H1 (cell line): ENCODE measurements around the gene PGD.

Source experiments
- EP300 ChIP-seq, 2 experiments: IDR thresholded peaks; 1 replicate in 1 of 2; 2 replicates in 1 of 2; pipeline ENCODE4 v1.6.1; 2011 to 2012; ENCODE audit warnings: low read depth in 2 of 2, low read length in 2 of 2, mild to moderate bottlenecking in 2 of 2, borderline replicate concordance in 1 of 2, inconsistent platforms in 1 of 2, moderate library complexity in 1 of 2
- FOSL1 ChIP-seq: IDR thresholded peaks from 2 replicates; pipeline ENCODE4 v1.6.1; 2011; ENCODE audit warnings: mild to moderate bottlenecking, low read depth, low read length, moderate library complexity; ENCODE audit not compliant: insufficient read depth
- GTF2F1 ChIP-seq: IDR thresholded peaks from 2 replicates; pipeline ENCODE4 v1.6.1; 2012; ENCODE audit warnings: low read depth, low read length, improper control_type of control experiment, borderline replicate concordance
- HDAC2 ChIP-seq, 2 experiments: fragments of 300-600 bp in 1 of 2; sonication (generic) in 1 of 2; IDR thresholded peaks; 2 replicates each; pipeline ENCODE4 v1.6.1; 2011 to 2012; ENCODE audit warnings: low read depth in 2 of 2, low read length in 2 of 2, mild to moderate bottlenecking in 2 of 2, moderate library complexity in 2 of 2, borderline replicate concordance in 1 of 2, inconsistent platforms in 1 of 2
- KDM5A ChIP-seq: fragments of 200-600 bp; IDR thresholded peaks from 2 replicates; pipeline ENCODE4 v1.7.1; 2012; ENCODE audit warnings: mild to moderate bottlenecking, low read length, inconsistent platforms, mixed read lengths
- POLR2A ChIP-seq, 2 experiments: IDR thresholded peaks; 1 replicate in 1 of 2; 2 replicates in 1 of 2; pipeline ENCODE4 v1.6.1; 2011; ENCODE audit warnings: low read depth in 2 of 2, low read length in 2 of 2, mild to moderate bottlenecking in 2 of 2; ENCODE audit errors: control extremely low read depth in 1 of 2
- RAD21 ChIP-seq, 2 experiments: IDR thresholded peaks in 1 of 2; conservative IDR thresholded peaks in 1 of 2; 2 replicates each; pipeline ENCODE4 v1.6.1; 2011; ENCODE audit warnings: low read depth in 2 of 2, low read length in 2 of 2, improper control_type of control experiment in 1 of 2, inconsistent platforms in 1 of 2, mild to moderate bottlenecking in 1 of 2, moderate library complexity in 1 of 2
- RFX5 ChIP-seq: IDR thresholded peaks from 2 replicates; pipeline ENCODE4 v1.6.1; 2011; ENCODE audit warnings: low read depth, low read length, improper control_type of control experiment, borderline replicate concordance
- RXRA ChIP-seq: IDR thresholded peaks from 2 replicates; pipeline ENCODE4 v1.6.1; 2011; ENCODE audit warnings: low read depth, mild to moderate bottlenecking, low read length, moderate library complexity; ENCODE audit not compliant: insufficient read depth
- SP1 ChIP-seq: IDR thresholded peaks from 2 replicates; pipeline ENCODE4 v1.6.1; 2011; ENCODE audit warnings: low read depth, low read length
- TAF1 ChIP-seq: IDR thresholded peaks from 2 replicates; pipeline ENCODE4 v1.6.1; 2011; ENCODE audit warnings: mild to moderate bottlenecking, low read depth, low read length
- TBP ChIP-seq: IDR thresholded peaks from 2 replicates; pipeline ENCODE4 v1.6.1; 2011; ENCODE audit warnings: low read depth, low read length, improper control_type of control experiment
- TF ChIP-seq, protein P1 (sequence below), 3 experiments: IDR thresholded peaks; 1 replicate in 2 of 3; 2 replicates in 1 of 3; pipeline versions ENCODE4 v1.5.1 to v1.6.1; 2011; ENCODE audit warnings: low read length in 3 of 3, mild to moderate bottlenecking in 3 of 3, inconsistent platforms in 2 of 3, low read depth in 1 of 3, moderate library complexity in 1 of 3; ENCODE audit not compliant: insufficient read depth in 1 of 3; ENCODE audit errors: control extremely low read depth in 1 of 3
- TF ChIP-seq, protein P2 (sequence below): IDR thresholded peaks from 2 replicates; pipeline ENCODE4 v1.6.1; 2012; ENCODE audit warnings: low read length, inconsistent platforms

DNA sequence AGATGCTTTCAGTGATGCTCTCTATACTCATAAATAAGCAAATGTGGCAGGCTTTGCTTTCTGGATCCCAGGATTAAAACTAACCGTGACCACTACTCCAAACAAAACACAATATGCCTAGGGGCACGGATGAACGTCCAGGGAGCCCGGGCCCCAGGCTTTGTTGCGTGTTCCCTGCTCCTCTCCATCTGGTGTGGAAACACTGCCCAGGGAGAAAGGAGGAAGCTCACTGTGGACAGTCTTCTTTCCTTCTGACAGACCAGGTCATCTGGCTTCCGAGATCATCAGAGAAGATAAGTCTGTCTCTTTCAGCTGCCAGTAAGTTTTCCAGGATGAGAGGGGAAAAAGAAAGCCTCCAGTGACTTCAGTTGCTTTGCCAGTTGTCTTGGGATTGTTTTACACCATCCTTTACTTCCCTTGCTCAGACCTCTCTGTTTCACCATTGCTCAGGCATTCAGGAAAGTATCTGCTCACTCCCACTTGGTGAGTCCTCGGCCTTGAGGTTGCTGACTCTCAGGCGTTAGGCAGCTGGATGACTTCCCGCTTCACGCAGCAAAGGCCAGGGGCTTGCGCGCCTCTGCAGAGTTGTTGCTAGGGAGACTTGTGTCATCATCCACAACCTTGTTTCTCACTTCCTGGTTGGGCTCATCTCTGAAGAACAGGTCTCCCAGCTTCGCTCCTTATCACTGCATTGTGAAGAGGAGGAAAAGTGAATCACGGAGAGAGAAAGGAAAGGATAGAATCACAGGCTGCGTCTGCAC lies 20.6 kb upstream of the PGD start:
- TF ChIP-seq SP1 (no peak), RFX5 (no peak), RXRA (no peak), POLR2A (IDR thresholded peaks at IDR 0.05; ENCODE audit: control extremely low read depth in 1 of 2, low read depth in 2 of 2, low read length in 2 of 2) (no peak), FOSL1 (no peak), KDM5A (no peak), RAD21 (IDR thresholded peaks at IDR 0.05 in 1 of 2, conservative IDR thresholded peaks at IDR 0.05 in 1 of 2; ENCODE audit: low read depth in 2 of 2, low read length in 2 of 2) (no peak), TAF1 (no peak), EP300 (IDR thresholded peaks at IDR 0.05; ENCODE audit: borderline replicate concordance in 1 of 2, low read depth in 2 of 2, low read length in 2 of 2) (no peak), GTF2F1 (no peak), HDAC2 (IDR thresholded peaks at IDR 0.05; ENCODE audit: borderline replicate concordance in 1 of 2, low read depth in 2 of 2, low read length in 2 of 2) (no peak), TBP (no peak)
- TF ChIP-seq, protein P1, sequence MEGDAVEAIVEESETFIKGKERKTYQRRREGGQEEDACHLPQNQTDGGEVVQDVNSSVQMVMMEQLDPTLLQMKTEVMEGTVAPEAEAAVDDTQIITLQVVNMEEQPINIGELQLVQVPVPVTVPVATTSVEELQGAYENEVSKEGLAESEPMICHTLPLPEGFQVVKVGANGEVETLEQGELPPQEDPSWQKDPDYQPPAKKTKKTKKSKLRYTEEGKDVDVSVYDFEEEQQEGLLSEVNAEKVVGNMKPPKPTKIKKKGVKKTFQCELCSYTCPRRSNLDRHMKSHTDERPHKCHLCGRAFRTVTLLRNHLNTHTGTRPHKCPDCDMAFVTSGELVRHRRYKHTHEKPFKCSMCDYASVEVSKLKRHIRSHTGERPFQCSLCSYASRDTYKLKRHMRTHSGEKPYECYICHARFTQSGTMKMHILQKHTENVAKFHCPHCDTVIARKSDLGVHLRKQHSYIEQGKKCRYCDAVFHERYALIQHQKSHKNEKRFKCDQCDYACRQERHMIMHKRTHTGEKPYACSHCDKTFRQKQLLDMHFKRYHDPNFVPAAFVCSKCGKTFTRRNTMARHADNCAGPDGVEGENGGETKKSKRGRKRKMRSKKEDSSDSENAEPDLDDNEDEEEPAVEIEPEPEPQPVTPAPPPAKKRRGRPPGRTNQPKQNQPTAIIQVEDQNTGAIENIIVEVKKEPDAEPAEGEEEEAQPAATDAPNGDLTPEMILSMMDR (IDR thresholded peaks at IDR 0.05; ENCODE audit: control extremely low read depth in 1 of 3, insufficient read depth in 1 of 3, low read depth in 1 of 3, low read length in 3 of 3), result no peak
- TF ChIP-seq, protein P2, sequence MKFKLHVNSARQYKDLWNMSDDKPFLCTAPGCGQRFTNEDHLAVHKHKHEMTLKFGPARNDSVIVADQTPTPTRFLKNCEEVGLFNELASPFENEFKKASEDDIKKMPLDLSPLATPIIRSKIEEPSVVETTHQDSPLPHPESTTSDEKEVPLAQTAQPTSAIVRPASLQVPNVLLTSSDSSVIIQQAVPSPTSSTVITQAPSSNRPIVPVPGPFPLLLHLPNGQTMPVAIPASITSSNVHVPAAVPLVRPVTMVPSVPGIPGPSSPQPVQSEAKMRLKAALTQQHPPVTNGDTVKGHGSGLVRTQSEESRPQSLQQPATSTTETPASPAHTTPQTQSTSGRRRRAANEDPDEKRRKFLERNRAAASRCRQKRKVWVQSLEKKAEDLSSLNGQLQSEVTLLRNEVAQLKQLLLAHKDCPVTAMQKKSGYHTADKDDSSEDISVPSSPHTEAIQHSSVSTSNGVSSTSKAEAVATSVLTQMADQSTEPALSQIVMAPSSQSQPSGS, result no peak
